ENCODE measurements around the gene SLC2A6. TPM values are rescaled to one million over a fixed set of nuclear protein-coding genes. Genes with fewer than 3 reads are reported as not detected.

The SLC2A6 gene
- total and polyA plus RNA-seq, 2 experiments from 2014 or later = 7.3 to 10.6 TPM

- Histone ChIP-seq H2AFZ (no peak overlapping the region), H3K4me3 (no peak overlapping the region), H3K36me3 (replicated peaks; ENCODE audit: insufficient read depth, low read depth) (no peaks in the 10 kb centered on the region), H3K9me2 (replicated peaks; ENCODE audit: insufficient read depth) (no peaks in the 10 kb centered on the region), H4K20me1 (ENCODE audit: insufficient read depth, poor library complexity, severe bottlenecking) (peaks cover 11% of the 10 kb centered on the region), H3K4me2 (peak overlapping the region; percentile 81), H3K27ac (no peak overlapping the region), H3K27me3 (no peaks in the 10 kb centered on the region), H3K4me1 (ENCODE audit: insufficient read depth) (peaks cover 9% of the 10 kb centered on the region), H3K9me3 (ENCODE audit: low read depth) (no peaks in the 10 kb centered on the region), H3K79me2 (peaks cover 28% of the 10 kb centered on the region)
- DNase-seq (ENCODE audit: low spot score) = no peak
- WGBS (ENCODE audit: low lambda C conversion rate, missing lambda C conversion rate) = 84% methylated on average over 16 of the region's 16 CpGs
- TF ChIP-seq EZH2phosphoT487 (IDR thresholded peaks at IDR 0.05; ENCODE audit: low read depth, severe bottlenecking, unreplicated experiment) (no peak), EZH2 (IDR thresholded peaks at IDR 0.05; ENCODE audit: borderline replicate concordance) (no peak)
- TF ChIP-seq, protein P1, sequence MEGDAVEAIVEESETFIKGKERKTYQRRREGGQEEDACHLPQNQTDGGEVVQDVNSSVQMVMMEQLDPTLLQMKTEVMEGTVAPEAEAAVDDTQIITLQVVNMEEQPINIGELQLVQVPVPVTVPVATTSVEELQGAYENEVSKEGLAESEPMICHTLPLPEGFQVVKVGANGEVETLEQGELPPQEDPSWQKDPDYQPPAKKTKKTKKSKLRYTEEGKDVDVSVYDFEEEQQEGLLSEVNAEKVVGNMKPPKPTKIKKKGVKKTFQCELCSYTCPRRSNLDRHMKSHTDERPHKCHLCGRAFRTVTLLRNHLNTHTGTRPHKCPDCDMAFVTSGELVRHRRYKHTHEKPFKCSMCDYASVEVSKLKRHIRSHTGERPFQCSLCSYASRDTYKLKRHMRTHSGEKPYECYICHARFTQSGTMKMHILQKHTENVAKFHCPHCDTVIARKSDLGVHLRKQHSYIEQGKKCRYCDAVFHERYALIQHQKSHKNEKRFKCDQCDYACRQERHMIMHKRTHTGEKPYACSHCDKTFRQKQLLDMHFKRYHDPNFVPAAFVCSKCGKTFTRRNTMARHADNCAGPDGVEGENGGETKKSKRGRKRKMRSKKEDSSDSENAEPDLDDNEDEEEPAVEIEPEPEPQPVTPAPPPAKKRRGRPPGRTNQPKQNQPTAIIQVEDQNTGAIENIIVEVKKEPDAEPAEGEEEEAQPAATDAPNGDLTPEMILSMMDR (IDR thresholded peaks at IDR 0.05; ENCODE audit: poor library complexity) = no peak
These were observed 20.1 kb downstream of the SLC2A6 start for GRCh38 chr9:133458643-133459312.

DNA sequence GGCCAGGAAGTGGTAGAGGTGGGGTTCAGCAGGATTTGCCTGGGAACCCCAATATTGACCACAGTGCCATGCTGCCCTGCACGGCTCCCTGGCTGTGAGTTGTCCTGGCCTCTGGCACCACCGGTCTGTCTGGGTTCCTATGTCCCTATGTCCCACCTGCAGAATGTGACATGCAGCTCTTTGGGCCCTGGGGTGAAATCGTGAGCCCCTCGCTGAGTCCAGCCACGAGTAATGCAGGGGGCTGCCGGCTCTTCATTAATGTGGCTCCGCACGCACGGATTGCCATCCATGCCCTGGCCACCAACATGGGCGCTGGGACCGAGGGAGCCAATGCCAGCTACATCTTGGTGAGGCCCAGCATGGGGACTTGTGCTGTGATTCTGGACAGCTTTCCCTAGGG lies 21.2 kb downstream of the SLC2A6 start:
- H3K4me1 ChIP-seq (ENCODE audit: insufficient read depth) = peaks cover 9% of the 10 kb centered on the region
- no peak overlapping the region for H3K4me3 ChIP-seq
- peaks cover 6% of the 10 kb centered on the region for H4K20me1 ChIP-seq (ENCODE audit: insufficient read depth, poor library complexity, severe bottlenecking)
- no peak for TF ChIP-seq EZH2 (IDR thresholded peaks at IDR 0.05; ENCODE audit: borderline replicate concordance)
- TF ChIP-seq, protein P1 (IDR thresholded peaks at IDR 0.05; ENCODE audit: poor library complexity) = no peak
- TF ChIP-seq EZH2phosphoT487 (IDR thresholded peaks at IDR 0.05; ENCODE audit: low read depth, severe bottlenecking, unreplicated experiment) = no peak
- no peak overlapping the region for H3K4me2 ChIP-seq
- H3K9me2 ChIP-seq (replicated peaks; ENCODE audit: insufficient read depth) = no peaks in the 10 kb centered on the region
- H3K27me3 ChIP-seq = no peaks in the 10 kb centered on the region
- H3K36me3 ChIP-seq (replicated peaks; ENCODE audit: insufficient read depth, low read depth) = no peaks in the 10 kb centered on the region
- no peak overlapping the region for H3K27ac ChIP-seq
- WGBS (ENCODE audit: low lambda C conversion rate, missing lambda C conversion rate) = 94% methylated on average over 11 of the region's 11 CpGs
- H3K79me2 ChIP-seq = peaks cover 18% of the 10 kb centered on the region
- no peak for DNase-seq (ENCODE audit: low spot score)
- no peak overlapping the region for H2AFZ ChIP-seq
- no peaks in the 10 kb centered on the region for H3K9me3 ChIP-seq (ENCODE audit: low read depth)

DNA sequence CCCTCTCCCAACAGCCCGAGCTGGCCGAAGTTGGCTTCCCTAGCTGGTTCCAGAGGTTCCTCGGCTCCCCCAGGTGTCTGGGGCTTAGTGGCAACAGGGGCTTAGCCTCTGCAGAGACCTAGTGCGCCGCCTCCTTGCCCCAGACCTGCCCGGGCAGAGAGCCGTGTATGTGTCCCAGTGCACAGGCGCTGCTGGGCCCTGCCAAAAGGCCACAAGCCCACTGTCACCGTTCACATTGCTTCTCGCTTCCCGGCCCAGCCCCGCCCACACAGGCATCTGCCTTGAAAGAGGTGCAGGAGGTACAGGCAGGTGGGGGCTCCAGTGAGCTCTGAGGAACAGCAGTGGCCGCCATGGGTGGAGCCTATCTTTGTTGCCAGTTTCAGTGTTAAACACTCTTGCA lies 21.7 kb downstream of the SLC2A6 start:
- Histone ChIP-seq H3K36me3 (replicated peaks; ENCODE audit: insufficient read depth, low read depth) (no peaks in the 10 kb centered on the region), H3K4me2 (no peak overlapping the region), H3K79me2 (peaks cover 13% of the 10 kb centered on the region), H3K27me3 (no peaks in the 10 kb centered on the region), H2AFZ (no peak overlapping the region), H4K20me1 (ENCODE audit: insufficient read depth, poor library complexity, severe bottlenecking) (peaks cover under 1% of the 10 kb centered on the region), H3K9me2 (replicated peaks; ENCODE audit: insufficient read depth) (no peaks in the 10 kb centered on the region), H3K9me3 (ENCODE audit: low read depth) (no peaks in the 10 kb centered on the region), H3K4me3 (no peak overlapping the region), H3K27ac (no peak overlapping the region), H3K4me1 (ENCODE audit: insufficient read depth) (peaks cover 9% of the 10 kb centered on the region)
- 91% methylated on average over 13 of the region's 13 CpGs for WGBS (ENCODE audit: low lambda C conversion rate, missing lambda C conversion rate)
- TF ChIP-seq, protein P1 (IDR thresholded peaks at IDR 0.05; ENCODE audit: poor library complexity) = no peak
- no peak for TF ChIP-seq EZH2phosphoT487 (IDR thresholded peaks at IDR 0.05; ENCODE audit: low read depth, severe bottlenecking, unreplicated experiment)
- no peak for TF ChIP-seq EZH2 (IDR thresholded peaks at IDR 0.05; ENCODE audit: borderline replicate concordance)
- no peak for DNase-seq (ENCODE audit: low spot score)
